ENCODE results near the gene FFAR1.

The FFAR1 gene

DNA sequence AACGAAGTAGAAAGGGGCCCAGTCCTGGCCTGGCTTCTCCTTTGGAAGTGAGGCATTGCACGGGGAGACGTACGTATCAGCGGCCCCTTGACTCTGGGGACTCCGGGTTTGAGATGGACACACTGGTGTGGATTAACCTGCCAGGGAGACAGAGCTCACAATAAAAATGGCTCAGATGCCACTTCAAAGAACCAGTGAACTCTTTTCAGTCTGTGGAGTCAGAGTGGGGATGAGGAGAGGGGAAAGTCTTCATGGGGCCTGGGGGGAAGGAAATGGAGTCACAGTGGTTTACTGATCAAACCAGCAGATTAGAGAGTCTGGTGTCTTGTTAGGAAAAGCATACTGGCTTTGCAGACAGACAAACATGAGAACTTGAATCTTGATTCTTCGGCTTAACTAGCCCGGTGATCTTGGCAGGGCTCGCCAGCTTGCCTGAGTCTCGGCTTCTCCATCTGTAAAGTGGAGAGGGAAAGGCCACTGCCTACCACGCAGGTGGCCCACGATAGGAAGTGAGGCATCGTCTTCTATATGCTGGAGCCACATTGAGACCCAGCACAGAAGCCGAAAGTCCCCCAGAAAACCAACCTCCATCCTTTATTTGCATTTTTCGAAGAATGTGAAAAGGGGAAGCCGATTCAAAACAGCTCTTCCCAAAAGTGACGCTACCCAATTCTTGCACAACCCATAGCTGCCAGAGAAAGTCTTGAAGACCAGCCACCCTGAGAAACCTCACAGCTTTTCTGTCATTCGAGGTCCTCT lies at the start of gene FFAR1:
FFAR1 (plus strand) TSS at position 732 of the 759 bp plus-strand sequence. CDS start 3,650 bp downstream, outside the sequence.
- Histone ChIP-seq H3K9me3 (no peaks in the 10 kb centered on the region), H3K36me3 (no peaks in the 10 kb centered on the region), H3K4me3 (ENCODE audit: low read depth in 1 of 2, low read length in 1 of 2) (peak within 1 kb of the TSS; percentile 52 to 55), H3K27me3 (peaks cover 24% of the 10 kb centered on the region), H3K27ac (peak within 1 kb of the TSS; percentile 85), H3K4me1 (ENCODE audit: control insufficient read depth in 1 of 2, insufficient read depth in 1 of 2, low read depth in 1 of 2, low read length in 1 of 2) (peaks cover 27 to 37% of the 10 kb centered on the region in 2 experiments)
- TF ChIP-seq CTCF (IDR thresholded peaks at IDR 0.05), result no peak

DNA sequence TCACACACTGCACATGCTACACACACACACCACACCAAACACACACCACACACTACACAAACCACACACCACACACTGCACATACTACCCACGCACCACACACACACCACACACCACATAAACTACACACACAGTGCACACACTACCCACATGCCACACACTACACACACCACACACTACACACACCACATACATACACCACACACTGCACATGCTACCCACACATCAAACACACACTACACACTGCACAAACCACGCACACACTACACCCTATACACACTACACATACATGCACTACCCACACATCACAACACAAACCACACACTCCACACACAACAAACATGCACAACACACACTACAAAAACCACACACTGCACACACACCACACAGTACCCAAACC lies 49.8 kb upstream of the FFAR1 start:
- Histone ChIP-seq H3K27me3 (peaks cover 46% of the 10 kb centered on the region), H3K4me1 (ENCODE audit: control insufficient read depth in 1 of 2, insufficient read depth in 1 of 2, low read depth in 1 of 2, low read length in 1 of 2) (peaks cover 0 to 4% of the 10 kb centered on the region in 2 experiments), H3K36me3 (no peaks in the 10 kb centered on the region), H3K4me3 (ENCODE audit: low read depth in 1 of 2, low read length in 1 of 2) (no peak overlapping the region), H3K27ac (no peak overlapping the region), H3K9me3 (no peaks in the 10 kb centered on the region)
- TF ChIP-seq CTCF (IDR thresholded peaks at IDR 0.05), result no peak

DNA sequence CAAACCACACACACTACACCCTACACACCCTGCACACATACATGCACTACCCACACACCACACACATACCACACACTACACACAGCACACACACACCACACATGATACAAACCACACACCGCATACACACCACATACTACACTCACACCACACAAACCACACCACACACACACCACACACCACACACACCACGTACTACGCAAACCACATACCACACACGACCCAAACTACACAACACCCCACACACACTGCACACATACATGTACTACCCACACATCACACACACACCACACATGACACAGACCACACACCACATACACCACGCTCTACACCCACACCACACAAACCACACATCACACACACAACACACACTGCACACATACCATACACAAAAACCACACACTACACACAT lies 49.1 kb upstream of the FFAR1 start:
- H3K36me3 ChIP-seq, result no peaks in the 10 kb centered on the region
- H3K27ac ChIP-seq, result no peak overlapping the region
- peaks cover 0 to 4% of the 10 kb centered on the region in 2 experiments for H3K4me1 ChIP-seq (ENCODE audit: control insufficient read depth in 1 of 2, insufficient read depth in 1 of 2, low read depth in 1 of 2, low read length in 1 of 2)
- no peaks in the 10 kb centered on the region for H3K9me3 ChIP-seq
- TF ChIP-seq CTCF (IDR thresholded peaks at IDR 0.05), result no peak
- no peak overlapping the region for H3K4me3 ChIP-seq (ENCODE audit: low read depth in 1 of 2, low read length in 1 of 2)
- H3K27me3 ChIP-seq, result peaks cover 46% of the 10 kb centered on the region

DNA sequence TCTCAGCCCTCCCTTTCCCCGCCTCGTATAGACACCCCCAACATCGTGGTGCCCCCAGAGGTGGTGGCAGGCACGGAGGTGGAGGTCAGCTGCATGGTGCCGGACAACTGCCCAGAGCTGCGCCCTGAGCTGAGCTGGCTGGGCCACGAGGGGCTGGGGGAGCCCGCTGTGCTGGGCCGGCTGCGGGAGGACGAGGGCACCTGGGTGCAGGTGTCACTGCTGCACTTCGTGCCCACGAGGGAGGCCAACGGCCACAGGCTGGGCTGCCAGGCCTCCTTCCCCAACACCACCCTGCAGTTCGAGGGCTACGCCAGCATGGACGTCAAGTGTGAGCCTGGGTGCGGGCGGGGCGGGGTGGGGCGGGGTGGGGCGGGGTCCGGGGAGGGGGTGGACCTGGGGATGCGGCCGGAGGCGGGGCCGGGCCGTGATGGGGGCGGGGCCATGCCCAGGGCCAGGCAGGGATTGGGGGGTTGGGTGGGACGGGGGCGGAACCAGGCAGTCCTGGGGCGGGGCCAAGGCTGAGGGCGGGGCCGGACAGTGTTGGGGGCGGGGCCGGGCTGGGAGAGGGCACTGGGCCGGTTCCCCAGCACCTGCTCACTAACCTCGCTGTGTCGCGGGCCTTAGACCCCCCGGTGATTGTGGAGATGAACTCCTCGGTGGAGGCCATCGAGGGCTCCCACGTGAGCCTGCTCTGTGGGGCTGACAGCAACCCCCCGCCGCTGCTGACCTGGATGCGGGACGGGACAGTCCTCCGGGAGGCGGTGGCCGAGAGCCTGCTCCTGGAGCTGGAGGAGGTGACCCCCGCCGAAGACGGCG lies 48.0 kb upstream of the FFAR1 start:
- no peak for TF ChIP-seq CTCF (IDR thresholded peaks at IDR 0.05)
- Histone ChIP-seq H3K36me3 (no peaks in the 10 kb centered on the region), H3K9me3 (no peaks in the 10 kb centered on the region), H3K27me3 (peaks cover 40% of the 10 kb centered on the region), H3K4me1 (ENCODE audit: control insufficient read depth in 1 of 2, insufficient read depth in 1 of 2, low read depth in 1 of 2, low read length in 1 of 2) (peaks cover 0 to 4% of the 10 kb centered on the region in 2 experiments), H3K27ac (no peak overlapping the region), H3K4me3 (ENCODE audit: low read depth in 1 of 2, low read length in 1 of 2) (no peak overlapping the region)

- Histone ChIP-seq H3K27ac (no peak overlapping the region), H3K9me3 (no peaks in the 10 kb centered on the region), H3K27me3 (peaks cover 34% of the 10 kb centered on the region), H3K36me3 (no peaks in the 10 kb centered on the region), H3K4me1 (ENCODE audit: control insufficient read depth in 1 of 2, insufficient read depth in 1 of 2, low read depth in 1 of 2, low read length in 1 of 2) (peaks cover 0 to 4% of the 10 kb centered on the region in 2 experiments), H3K4me3 (ENCODE audit: low read depth in 1 of 2, low read length in 1 of 2) (no peak overlapping the region)
- TF ChIP-seq CTCF (IDR thresholded peaks at IDR 0.05), result no peak
Observed at GRCh38 chr19:35300339-35300649, 47.4 kb upstream of the FFAR1 start.

Data from neutrophil (primary cell).